H1 (cell line): ENCODE measurements around the gene CRHBP. TPM values are rescaled to one million over a fixed set of nuclear protein-coding genes. Genes with fewer than 3 reads are reported as not detected.

ENCODE experiments used
- CTCF ChIA-PET: fragments of 300-600 bp; sonication (Branson Sonifier 250); formaldehyde crosslinking; loops from one replicate; lab custom pipeline; 2021; ENCODE audit not compliant: partially characterized antibody; lab: Charles Lee
- POLR2A ChIA-PET: fragments of 300-600 bp; sonication (Branson Sonifier 250); formaldehyde crosslinking; loops from one replicate; lab custom pipeline; 2021; ENCODE audit warnings: inconsistent platforms; ENCODE audit not compliant: partially characterized antibody; lab: Charles Lee
- DNase-seq, 2 experiments: peaks; one replicate each; pipeline versions ENCODE4 v3.0.0 to v3.0.0-alpha.2; 2010 to 2022; ENCODE audit warnings: low spot score in 2 of 2, low read depth in 1 of 2, mixed read lengths in 1 of 2
- FAIRE-seq: peaks from 2 replicates; lab custom pipeline; 2011; peaks lifted over from hg19 to GRCh38; lab: Jason Lieb, UNC
- H2AFZ ChIP-seq: 2 replicates; pipeline ENCODE4 v1.8.1; 2012; ENCODE audit warnings: low read length, inconsistent platforms
- H2AK5ac ChIP-seq: 2 replicates; pipeline ENCODE4 v1.6.1; 2013; ENCODE audit warnings: low read depth, low read length
- H2BK120ac ChIP-seq: replicated peaks from 2 replicates; pipeline ENCODE3; 2013; ENCODE audit warnings: low read depth, low read length, inconsistent platforms
- H2BK12ac ChIP-seq: 2 replicates; pipeline ENCODE4 v1.6.1; 2013; ENCODE audit warnings: low read depth, low read length
- H2BK15ac ChIP-seq: 2 replicates; pipeline ENCODE4 v1.6.1; 2013; ENCODE audit warnings: low read length
- H2BK20ac ChIP-seq: 2 replicates; pipeline ENCODE4 v1.6.1; 2013; ENCODE audit warnings: low read length
- H2BK5ac ChIP-seq: 2 replicates; pipeline ENCODE4 v1.6.1; 2013; ENCODE audit warnings: low read depth, low read length
- H3K14ac ChIP-seq: 2 replicates; pipeline ENCODE4 v1.6.1; 2013; ENCODE audit warnings: inconsistent platforms; ENCODE audit not compliant: insufficient read length
- H3K18ac ChIP-seq: 2 replicates; pipeline ENCODE4 v1.6.1; 2013; ENCODE audit warnings: low read length; ENCODE audit errors: extremely low read depth
- H3K23ac ChIP-seq: 2 replicates; pipeline ENCODE4 v1.6.1; 2013; ENCODE audit warnings: inconsistent platforms; ENCODE audit not compliant: insufficient read length
- H3K23me2 ChIP-seq: 2 replicates; pipeline ENCODE4 v1.6.1; 2013; ENCODE audit warnings: low read depth, low read length
- H3K27ac ChIP-seq: 2 replicates; pipeline ENCODE4 v1.6.1; 2011; ENCODE audit warnings: low read depth, low read length, inconsistent platforms
- H3K27me3 ChIP-seq, 4 experiments: replicated peaks in 1 of 4; 1 replicate in 1 of 4; 2 replicates in 3 of 4; pipeline versions ENCODE4 v1.6.1 to v1.8.1; 2011 to 2013; ENCODE audit warnings: low read length in 3 of 4, mild to moderate bottlenecking in 3 of 4, inconsistent platforms in 2 of 4, mixed read lengths in 2 of 4, moderate library complexity in 1 of 4; ENCODE audit not compliant: control insufficient read depth in 3 of 4, insufficient read depth in 3 of 4; ENCODE audit errors: extremely low read depth in 1 of 4
- H3K36me3 ChIP-seq, 4 experiments: 2 replicates each; pipeline versions ENCODE4 v1.6.1 to v1.8.1; 2011 to 2013; ENCODE audit warnings: mild to moderate bottlenecking in 4 of 4, low read length in 3 of 4, moderate library complexity in 2 of 4, control low read depth in 1 of 4, inconsistent platforms in 1 of 4; ENCODE audit not compliant: insufficient read depth in 4 of 4, control insufficient read depth in 2 of 4
- H3K4ac ChIP-seq: replicated peaks from 2 replicates; pipeline ENCODE3; 2013; ENCODE audit warnings: low read length, low read depth, mixed read lengths, inconsistent platforms; ENCODE audit not compliant: insufficient read length
- H3K4me1 ChIP-seq, 4 experiments: replicated peaks in 1 of 4; 1 replicate in 1 of 4; 2 replicates in 3 of 4; pipeline versions ENCODE4 v1.6.1 to v1.8.1; 2011 to 2013; ENCODE audit warnings: low read length in 3 of 4, inconsistent platforms in 2 of 4, mixed read lengths in 1 of 4; ENCODE audit not compliant: insufficient read depth in 4 of 4, control insufficient read depth in 3 of 4
- H3K4me2 ChIP-seq, 2 experiments: 2 replicates each; pipeline versions ENCODE4 v1.6.1 to v1.8.1; 2011 to 2013; ENCODE audit warnings: low read depth in 2 of 2, low read length in 2 of 2, control low read depth in 1 of 2, inconsistent platforms in 1 of 2, mild to moderate bottlenecking in 1 of 2; ENCODE audit not compliant: insufficient read depth in 1 of 2
- H3K4me3 ChIP-seq, 4 experiments: fragments of 200-600, 300-600 bp in 1 of 4; sonication (generic), shearing (Covaris generic), sonication (Bioruptor Twin) in 1 of 4; 2 replicates each; pipeline versions ENCODE4 v1.5.1 to v1.8.1; 2011 to 2016; ENCODE audit warnings: low read length in 4 of 4, low read depth in 3 of 4, control low read depth in 2 of 4, inconsistent platforms in 2 of 4, mild to moderate bottlenecking in 2 of 4, mixed read lengths in 1 of 4, moderate library complexity in 1 of 4; ENCODE audit not compliant: insufficient read depth in 2 of 4; ENCODE audit errors: extremely low read depth in 1 of 4
- H3K56ac ChIP-seq: replicated peaks from 2 replicates; pipeline ENCODE3; 2013; ENCODE audit warnings: low read depth, mild to moderate bottlenecking, mixed read lengths, low read length, inconsistent platforms; ENCODE audit not compliant: insufficient read length
- H3K79me1 ChIP-seq: 2 replicates; pipeline ENCODE4 v1.6.1; 2013; ENCODE audit warnings: low read depth, low read length, control low read depth
- H3K79me2 ChIP-seq, 2 experiments: 2 replicates each; pipeline versions ENCODE4 v1.6.1 to v1.8.1; 2012 to 2013; ENCODE audit warnings: low read length in 2 of 2, mild to moderate bottlenecking in 2 of 2, inconsistent platforms in 1 of 2; ENCODE audit not compliant: insufficient read depth in 2 of 2, control insufficient read depth in 1 of 2
- H3K9ac ChIP-seq, 4 experiments: replicated peaks in 1 of 4; 1 replicate in 1 of 4; 2 replicates in 3 of 4; pipeline versions ENCODE4 v1.6.1 to v1.8.1; 2011 to 2013; ENCODE audit warnings: low read depth in 3 of 4, low read length in 3 of 4, control low read depth in 2 of 4, mild to moderate bottlenecking in 2 of 4, moderate library complexity in 2 of 4, inconsistent platforms in 1 of 4; ENCODE audit errors: extremely low read depth in 1 of 4
- H3K9me3 ChIP-seq, 2 experiments: 2 replicates each; pipeline versions ENCODE4 v1.6.1 to v1.8.1; 2012 to 2013; ENCODE audit warnings: mild to moderate bottlenecking in 2 of 2, moderate library complexity in 2 of 2, control low read depth in 1 of 2, inconsistent platforms in 1 of 2, low read depth in 1 of 2, low read length in 1 of 2, mixed read lengths in 1 of 2; ENCODE audit not compliant: insufficient read depth in 2 of 2
- H4K20me1 ChIP-seq, 2 experiments: replicated peaks in 1 of 2; 2 replicates each; pipeline versions ENCODE3 to v1.8.1; 2011 to 2013; ENCODE audit warnings: inconsistent platforms in 2 of 2, low read length in 2 of 2, mild to moderate bottlenecking in 1 of 2; ENCODE audit not compliant: insufficient read depth in 2 of 2, control insufficient read depth in 1 of 2
- H4K5ac ChIP-seq: 2 replicates; pipeline ENCODE4 v1.6.1; 2013; ENCODE audit warnings: low read length, low read depth, mixed read lengths, inconsistent platforms; ENCODE audit not compliant: insufficient read length
- H4K8ac ChIP-seq: 2 replicates; pipeline ENCODE4 v1.8.0; 2013; ENCODE audit warnings: mild to moderate bottlenecking, moderate library complexity, low read length, inconsistent platforms; ENCODE audit not compliant: insufficient read depth; ENCODE audit errors: extremely low read depth
- H4K91ac ChIP-seq: replicated peaks from 2 replicates; pipeline ENCODE3; 2013; ENCODE audit warnings: low read length, mixed read lengths, inconsistent platforms; ENCODE audit not compliant: insufficient read length
- CTCF ChIP-seq, 3 experiments: IDR thresholded peaks; 1 replicate in 2 of 3; 2 replicates in 1 of 3; pipeline versions ENCODE4 v1.5.1 to v1.6.1; 2011; ENCODE audit warnings: low read length in 3 of 3, mild to moderate bottlenecking in 3 of 3, inconsistent platforms in 2 of 3, low read depth in 1 of 3, moderate library complexity in 1 of 3; ENCODE audit not compliant: insufficient read depth in 1 of 3; ENCODE audit errors: control extremely low read depth in 1 of 3
- RBBP5 ChIP-seq: IDR thresholded peaks from 2 replicates; pipeline ENCODE4 v1.7.1; 2012; ENCODE audit warnings: low read depth, mild to moderate bottlenecking, inconsistent platforms, low read length, moderate library complexity, borderline replicate concordance
- RNF2 ChIP-seq: fragments of 200-900, 300-1000 bp; sonication (generic); IDR thresholded peaks from 2 replicates; pipeline ENCODE4 v1.7.1; 2016; ENCODE audit warnings: borderline replicate concordance, low read depth, mild to moderate bottlenecking, antibody characterized with exemption, low read length; ENCODE audit not compliant: poor library complexity, severe bottlenecking; ENCODE audit errors: missing control alignments
- SIRT6 ChIP-seq: IDR thresholded peaks from one replicate; pipeline ENCODE4 v1.7.1; 2012; ENCODE audit warnings: low read length, inconsistent platforms
- WGBS, 2 experiments: shearing (Covaris generic) in 1 of 2; methylation state at CpG; one replicate each; pipeline versions ENCODE4 v1.1.6 to v1.1.7; 2013 to 2015; ENCODE audit warnings: low lambda C conversion rate in 2 of 2, mixed read lengths in 2 of 2, inconsistent platforms in 1 of 2, low coverage in 1 of 2, missing lambda C conversion rate in 1 of 2; ENCODE audit not compliant: insufficient replicate concordance in 2 of 2, insufficient coverage in 1 of 2, insufficient read length in 1 of 2; ENCODE audit errors: extremely low coverage in 1 of 2, missing lambda C conversion rate in 1 of 2; 5-methylcytosine and 5-hydroxymethylcytosine counted together
- long read RNA-seq, 2 experiments: library from RNA in 1 of 2; library from capped mRNA in 1 of 2; stranded (forward); transcript quantifications; one replicate each; pipeline ENCODE4 v2.0.0, GENCODE V29; 2021; ENCODE audit warnings: inconsistent platforms in 1 of 2
- polyA minus RNA-seq, 3 experiments: library from RNA; depleted of rRNA, polyadenylated mRNA; stranded (reverse); fragments of >200 nt; gene quantifications; 1 replicate in 2 of 3; 2 replicates in 1 of 3; pipeline ENCODE4 v1.2.3, GENCODE V29; 2011
- polyA plus RNA-seq, 7 experiments: library from polyadenylated mRNA; depleted of rRNA in 3 of 7; stranded (reverse) in 5 of 7; unstranded in 2 of 7; fragments of >200 nt in 5 of 7; fragments of 200-250 nt in 2 of 7; gene quantifications; 1 replicate in 5 of 7; 2 replicates in 1 of 7; 4 replicates in 1 of 7; pipeline versions ENCODE4 v1.2.1 to v1.2.3, GENCODE V29; 2011 to 2013; ENCODE audit warnings: missing spikeins in 2 of 7, mixed read lengths in 2 of 7
- total RNA-seq: library from RNA; stranded (reverse); fragmentation: NEBNext Ultra II Directional; extraction: Animal tissue kit (Norgen Biotek cat#: 25700); gene quantifications from 2 replicates; pipeline ENCODE4 v1.2.1, GENCODE V29; 2021

CRHBP gene
- total RNA-seq, result not detected in 2 replicates
- 0.30 and 0.42 TPM in 2 replicates for polyA plus RNA-seq (2011; rRNA removed)
- polyA plus RNA-seq (2011; cell fraction: cytosol; rRNA removed), result 0.21 TPM
- polyA plus RNA-seq (2011; cell fraction: nucleus; rRNA removed), result 0.68 TPM
- polyA plus RNA-seq (2012, experiment 1 of 2), result 0.47 to 2.6 TPM (median 1.6 TPM) in 4 replicates
- 0.33 TPM for polyA plus RNA-seq (2012, experiment 2 of 2)
- polyA plus RNA-seq (2013, experiment 1 of 2), result 0.26 TPM
- 0.13 TPM for polyA plus RNA-seq (2013, experiment 2 of 2)
- 0.13 and 0.17 TPM in 2 replicates for polyA minus RNA-seq (2011; rRNA and poly(A)+ RNA removed)
- not detected for polyA minus RNA-seq (2011; cell fraction: cytosol; rRNA and poly(A)+ RNA removed)
- polyA minus RNA-seq (2011; cell fraction: nucleus; rRNA and poly(A)+ RNA removed), result not detected
- long read RNA-seq, experiment 1, result 0 reads
- long read RNA-seq, experiment 2, result 0 reads

- Histone ChIP-seq H3K36me3 (no peaks in the 10 kb centered on the region), H3K79me2 (no peaks in the 10 kb centered on the region), H2AFZ (peak within 1 kb of the TSS; percentile 95), H3K4ac (no peak within 1 kb of the TSS), H3K4me2 (peak within 1 kb of the TSS; percentile 88 to 97), H3K27me3 (peaks cover 18 to 48% (median 35%) of the 10 kb centered on the region in 4 experiments), H3K4me1 (peaks cover 0 to 4% (median 0%) of the 10 kb centered on the region in 4 experiments; a peak in 3 of 7 replicates), H4K8ac (peak within 1 kb of the TSS; percentile 15; the same call in 1 of the 2 replicates), H3K56ac (no peak within 1 kb of the TSS), H2BK15ac (no peak within 1 kb of the TSS), H3K27ac (no peak within 1 kb of the TSS), H3K23me2 (peaks cover 10% of the 10 kb centered on the region), H2BK20ac (no peak within 1 kb of the TSS), H3K9me3 (no peaks in the 10 kb centered on the region), H3K23ac (no peak within 1 kb of the TSS), H4K91ac (no peak within 1 kb of the TSS), H2BK120ac (no peak within 1 kb of the TSS), H2BK5ac (peak within 1 kb of the TSS; percentile 16; the same call in 1 of the 2 replicates), H3K79me1 (no peaks in the 10 kb centered on the region), H2AK5ac (no peak within 1 kb of the TSS), H3K14ac (no peak within 1 kb of the TSS), H3K18ac (peak within 1 kb of the TSS; percentile 78; the same call in 1 of the 2 replicates), H2BK12ac (peak within 1 kb of the TSS; percentile 71), H4K5ac (no peak within 1 kb of the TSS), H3K4me3 (peak within 1 kb of the TSS; percentile 49 to 71 (median 66)), H4K20me1 (peaks cover 0 to 5% of the 10 kb centered on the region in 2 experiments), H3K9ac (no peak within 1 kb of the TSS)
- ChIA-PET CTCF (interaction anchor here (0.8 to 3.1 kb wide), 5 partner anchors 11 to 88 kb away, joined by 3 to 16 read pairs (median 4); no protein-coding TSS in a partner anchor), POLR2A (interaction anchor here (1.0 kb wide), 1 partner anchor 134 kb away, joined by 4 read pairs; the partner anchor contains the start of gene ZBED3)
- TF ChIP-seq CTCF (IDR thresholded peaks at IDR 0.05; ENCODE audit: control extremely low read depth in 1 of 3, insufficient read depth in 1 of 3, low read depth in 1 of 3, low read length in 3 of 3), result peak in 2 of 3 experiments; percentile 4 to 26; a peak in 2 of 4 replicates
- no peak for TF ChIP-seq SIRT6
- peak; percentile 30 for TF ChIP-seq RNF2
- 0 out of 2 replicates have a peak, but pooled peaks have one; percentile 28 for TF ChIP-seq RBBP5
- WGBS, 2 experiments, result 28% methylated on average over 22 of the region's 23 CpGs; no CpG with 5 or more reads in 1 of the 2 experiments
- FAIRE-seq (peak; percentile 32), DNase-seq (peak in 1 of 2 experiments; percentile 63)
Measured at GRCh38 chr5:76952795-76953536, at the start of gene CRHBP. Gene CRHBP (plus strand): TSS chr5:76953045. CDS start chr5:76953135, 90 bp downstream.
